Activated naive CD8-positive, alpha-beta T cell treated with anti-CD3 and anti-CD28 coated beads, Interleukin-2, amount 50 U/mL, for 16 hours (primary cell): ENCODE data around the gene RILPL1.
"Not testable (repeated sequence)": the region's sequence is repeated elsewhere in the genome, so short reads cannot be mapped to it uniquely, and the experiment has no call there.

ENCODE experiments used
- DNase-seq: peaks from one replicate; pipeline ENCODE4 v3.0.0-alpha.2; 2020; ENCODE audit warnings: low read depth, low spot score

RILPL1 gene

GRCh38 chr12:123530668-123531067, 2.9 kb downstream of the RILPL1 start:
- no peak for DNase-seq

GRCh38 chr12:123529686-123530085, 3.8 kb downstream of the RILPL1 start:
- no peak for DNase-seq

GRCh38 chr12:123528858-123529257, 4.7 kb downstream of the RILPL1 start:
- no peak for DNase-seq

GRCh38 chr12:123526542-123527080, 6.9 kb downstream of the RILPL1 start:
- DNase-seq, result no peak

GRCh38 chr12:123524378-123524777, 9.1 kb downstream of the RILPL1 start:
- DNase-seq, result no peak

- no peak for DNase-seq
Observed at GRCh38 chr12:123523518-123523917, 10.0 kb downstream of the RILPL1 start.

- DNase-seq, result no peak
Observed at GRCh38 chr12:123522164-123522563, 11.4 kb downstream of the RILPL1 start.

GRCh38 chr12:123520567-123521474, 12.7 kb downstream of the RILPL1 start:
- DNase-seq, result no peak

GRCh38 chr12:123519141-123520001, 14.1 kb downstream of the RILPL1 start:
- DNase-seq, result no peak

- DNase-seq, result no peak
Observed at GRCh38 chr12:123516216-123516780, 17.2 kb downstream of the RILPL1 start.

- not testable (repeated sequence) for DNase-seq
Observed at GRCh38 chr12:123514582-123515221, 18.8 kb downstream of the RILPL1 start.

GRCh38 chr12:123513805-123514204, 19.7 kb downstream of the RILPL1 start:
- no peak for DNase-seq

- no peak for DNase-seq
Observed at GRCh38 chr12:123512838-123513665, 20.5 kb downstream of the RILPL1 start.

GRCh38 chr12:123506843-123507236, 26.7 kb downstream of the RILPL1 start:
- DNase-seq, result no peak

GRCh38 chr12:123506059-123506842, 27.3 kb downstream of the RILPL1 start:
- DNase-seq, result no peak

GRCh38 chr12:123502163-123502704, 31.3 kb downstream of the RILPL1 start:
- DNase-seq, result no peak

GRCh38 chr12:123499332-123499731, 34.2 kb downstream of the RILPL1 start:
- no peak for DNase-seq

GRCh38 chr12:123498126-123498825, 35.2 kb downstream of the RILPL1 start:
- DNase-seq, result no peak

GRCh38 chr12:123497065-123497464, 36.5 kb downstream of the RILPL1 start:
- DNase-seq, result no peak
